MM.1S (cell line): Measurements from ENCODE around the gene TRAK2.

ENCODE experiments used
- CTCF ChIP-seq: fragments of 300-600 bp; sonication (generic); IDR thresholded peaks from 2 replicates; pipeline ENCODE4 v1.5.1; 2016; ENCODE audit warnings: antibody characterized with exemption, low read length, mixed read lengths
- EZH2 ChIP-seq: fragments of 300-600 bp; sonication (generic); optimal IDR thresholded peaks from 2 replicates; pipeline ENCODE3; 2017; ENCODE audit warnings: low read depth, mild to moderate bottlenecking, antibody characterized with exemption, low read length, mixed read lengths

- TF ChIP-seq CTCF (no peak), EZH2 (no peak)
Observed at GRCh38 chr2:201420442-201421113, 30.7 kb downstream of the TRAK2 start.
